Panc1 (cell line): ENCODE data around the gene UFSP2. TPM values are rescaled to one million over a fixed set of nuclear protein-coding genes. Genes with fewer than 3 reads are reported as not detected.

Source experiments
- ATAC-seq: fragments of 200-7000 bp; cut with Tn5 transposase; 2 replicates; pipeline ENCODE4 v1.9.1; 2020; ENCODE audit warnings: mild to moderate bottlenecking, moderate library complexity
- BruUV-seq: library from RNA; stranded (reverse); fragments of 400-500 nt; replicated peaks from 2 replicates; lab custom pipeline; 2021; lab: Mats Ljungman, UMichigan
- CTCF ChIA-PET: fragments of 300-600 bp; sonication (Branson Sonifier 250); formaldehyde crosslinking; loops from one replicate; lab custom pipeline; 2022; ENCODE audit warnings: antibody characterized with exemption; lab: Charles Lee
- POLR2A ChIA-PET: fragments of 300-600 bp; sonication (Branson Sonifier 250); formaldehyde crosslinking; loops from one replicate; lab custom pipeline; 2022; ENCODE audit warnings: antibody characterized with exemption; lab: Charles Lee
- DNase-seq: peaks from one replicate; pipeline ENCODE4 v3.0.0-alpha.2; 2010; ENCODE audit warnings: low read depth, low spot score
- H3K27ac ChIP-seq: 2 replicates; pipeline ENCODE4 v1.5.1; 2011; ENCODE audit warnings: mild to moderate bottlenecking, low read length, inconsistent platforms
- H3K27me3 ChIP-seq: fragments of 200-500 bp; sonication (Bioruptor generic); 2 replicates; pipeline ENCODE4 v1.6.0; 2014; ENCODE audit warnings: low read length, inconsistent platforms; ENCODE audit not compliant: control insufficient read depth, insufficient read depth
- H3K36me3 ChIP-seq: fragments of 200-500 bp; sonication (Bioruptor generic); 2 replicates; pipeline ENCODE4 v1.5.1; 2014; ENCODE audit warnings: inconsistent platforms, mild to moderate bottlenecking, low read length, moderate library complexity; ENCODE audit not compliant: control insufficient read depth, insufficient read depth
- H3K4me1 ChIP-seq: 2 replicates; pipeline ENCODE4 v1.5.1; 2011; ENCODE audit warnings: inconsistent platforms, mild to moderate bottlenecking, low read length, moderate library complexity; ENCODE audit not compliant: control insufficient read depth, insufficient read depth
- H3K4me3 ChIP-seq, 2 experiments: 2 replicates each; pipeline ENCODE4 v1.5.1; 2011 to 2012; ENCODE audit warnings: low read depth in 2 of 2, low read length in 2 of 2, mild to moderate bottlenecking in 2 of 2, inconsistent platforms in 1 of 2, moderate library complexity in 1 of 2
- H3K9me3 ChIP-seq: fragments of 200-500 bp; sonication (Bioruptor generic); 2 replicates; pipeline ENCODE4 v1.5.1; 2014; ENCODE audit warnings: low read depth, mild to moderate bottlenecking, inconsistent platforms, low read length, moderate library complexity; ENCODE audit not compliant: control insufficient read depth, insufficient read depth
- CTCF ChIP-seq: fragments of 450-650 bp; IDR thresholded peaks from 2 replicates; pipeline ENCODE4 v1.5.1; 2017; ENCODE audit warnings: mild to moderate bottlenecking
- POLR2AphosphoS5 ChIP-seq: IDR thresholded peaks from 2 replicates; pipeline ENCODE4 v1.6.1; 2012; ENCODE audit warnings: mild to moderate bottlenecking, low read depth, low read length, moderate library complexity
- REST ChIP-seq, 2 experiments: IDR thresholded peaks; 2 replicates each; pipeline ENCODE4 v1.6.1; 2011 to 2012; ENCODE audit warnings: low read depth in 2 of 2, control low read depth in 1 of 2, low read length in 1 of 2, mild to moderate bottlenecking in 1 of 2, moderate library complexity in 1 of 2; ENCODE audit not compliant: insufficient read depth in 1 of 2
- SIN3A ChIP-seq: IDR thresholded peaks from 2 replicates; pipeline ENCODE4 v1.6.1; 2012; ENCODE audit warnings: low read depth, mild to moderate bottlenecking, low read length, moderate library complexity, borderline replicate concordance; ENCODE audit not compliant: insufficient read depth
- TCF7L2 ChIP-seq: IDR thresholded peaks from 2 replicates; pipeline ENCODE4 v1.6.1; 2011; ENCODE audit warnings: mild to moderate bottlenecking, low read depth, low read length, inconsistent platforms
- in situ Hi-C: cut with HindIII; loops from 2 replicates; pipeline ENCODE4 v1.10.0; 2016; ENCODE audit warnings: low sequenced_read_pairs, low pct_unique_long_range_greater_than_20kb
- intact Hi-C: fragments of 100-400 bp; cut with micrococcal nuclease; formaldehyde crosslinking; loops from one replicate; pipeline ENCODE4 v1.10.0; 2022; ENCODE audit not compliant: unreplicated experiment
- total RNA-seq: library from RNA; stranded (reverse); gene quantifications from one replicate; pipeline ENCODE4 v1.2.1, GENCODE V29; 2021; ENCODE audit not compliant: unreplicated experiment

The UFSP2 gene
- total RNA-seq, 1 experiment from 2014 or later = 17.0 TPM

- peaks cover 4% of the 10 kb centered on the region; the same call in 1 of the 2 replicates for H3K27me3 ChIP-seq
- ChIA-PET POLR2A (no interaction called here), CTCF (no interaction called here)
- no peaks in the 10 kb centered on the region for H3K9me3 ChIP-seq
- DNase-seq = no peak
- H3K36me3 ChIP-seq = no peaks in the 10 kb centered on the region
- no peaks in the 10 kb centered on the region for H3K4me1 ChIP-seq
- no peak overlapping the region for H3K27ac ChIP-seq
- BruUV-seq = no TSS peak
- peak; percentile 60; the same call in 1 of the 2 replicates for ATAC-seq
- intact Hi-C loops (no loop called here), in situ Hi-C loops (no loop called here)
- TF ChIP-seq SIN3A (no peak), POLR2AphosphoS5 (no peak), TCF7L2 (no peak), CTCF (no peak), REST (IDR thresholded peaks at IDR 0.05; ENCODE audit: insufficient read depth in 1 of 2, low read depth in 2 of 2, low read length in 1 of 2) (no peak)
- H3K4me3 ChIP-seq = no peak overlapping the region
These were observed 31.4 kb upstream of the UFSP2 start for GRCh38 chr4:185457136-185457535.

GRCh38 chr4:185456131-185456530, 30.4 kb upstream of the UFSP2 start:
- in situ Hi-C loops = no loop called here

More at GRCh38 chr4:185456131-185456530, 30.4 kb upstream of the UFSP2 start:
- no peak for DNase-seq
- no peak for TF ChIP-seq CTCF
- TF ChIP-seq REST (IDR thresholded peaks at IDR 0.05; ENCODE audit: insufficient read depth in 1 of 2, low read depth in 2 of 2, low read length in 1 of 2) = no peak
- TF ChIP-seq POLR2AphosphoS5 = no peak
- no peak for TF ChIP-seq SIN3A
- no peak for TF ChIP-seq TCF7L2
- H3K4me3 ChIP-seq = no peak overlapping the region
- peaks cover 4% of the 10 kb centered on the region; the same call in 1 of the 2 replicates for H3K27me3 ChIP-seq
- H3K27ac ChIP-seq = no peak overlapping the region
- ChIA-PET CTCF (no interaction called here), POLR2A (no interaction called here)
- no peaks in the 10 kb centered on the region for H3K36me3 ChIP-seq
- BruUV-seq = no TSS peak
- no peaks in the 10 kb centered on the region for H3K4me1 ChIP-seq
- intact Hi-C loops = no loop called here
- no peaks in the 10 kb centered on the region for H3K9me3 ChIP-seq
- no peak for ATAC-seq
